Fibroblast of lung (primary cell): ENCODE data around the gene KCNIP3.

ENCODE experiments used
- CTCF ChIP-seq, 2 donors: IDR thresholded peaks in 1 of 2; conservative IDR thresholded peaks in 1 of 2; 1 replicate in 1 of 2; 2 replicates in 1 of 2; pipeline ENCODE4 v1.5.1; 2011 to 2012; ENCODE audit warnings: low read length in 2 of 2, control low read depth in 1 of 2, inconsistent platforms in 1 of 2, low read depth in 1 of 2, mild to moderate bottlenecking in 1 of 2
- EZH2 ChIP-seq: IDR thresholded peaks from 2 replicates; pipeline ENCODE4 v1.5.1; 2012; ENCODE audit warnings: low read length, control low read depth, mild to moderate bottlenecking; ENCODE audit errors: missing control alignments

DNA sequence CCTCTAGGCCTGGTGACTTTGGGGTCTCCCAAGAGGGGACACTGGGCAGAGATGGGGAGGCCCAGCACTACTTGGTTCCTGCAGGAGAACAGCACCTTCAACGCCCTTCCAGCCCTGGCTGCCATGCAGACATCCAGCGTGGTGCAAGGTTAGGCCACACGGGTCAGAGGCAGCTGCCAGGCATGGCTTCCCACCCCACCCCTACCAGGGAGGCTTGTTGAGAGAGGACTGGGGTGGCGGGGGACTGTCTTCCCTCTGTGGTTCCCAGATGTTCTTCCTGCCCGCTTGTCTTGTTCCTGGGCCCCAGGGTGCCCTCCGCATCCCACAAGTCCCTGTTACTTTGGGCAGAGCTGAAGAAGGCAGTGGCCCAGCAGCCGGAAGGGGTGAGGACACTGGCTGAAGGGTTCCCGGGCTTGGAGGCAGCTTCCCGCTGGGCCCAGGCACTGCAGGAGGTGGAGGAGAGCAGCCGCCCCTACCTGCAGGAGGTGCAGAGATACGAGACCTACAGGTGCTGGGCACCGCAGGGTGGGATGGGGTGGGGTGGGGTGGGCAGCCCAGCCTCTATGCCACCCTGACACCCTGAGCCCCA is 18.4 kb upstream of the KCNIP3 start:
- TF ChIP-seq CTCF (conservative IDR thresholded peaks at IDR 0.05 in 1 of 2, IDR thresholded peaks at IDR 0.05 in 1 of 2; ENCODE audit: low read depth in 1 of 2, low read length in 2 of 2) (no peak), EZH2 (no peak)
